ENCODE data around the gene ARRB1.

DNA sequence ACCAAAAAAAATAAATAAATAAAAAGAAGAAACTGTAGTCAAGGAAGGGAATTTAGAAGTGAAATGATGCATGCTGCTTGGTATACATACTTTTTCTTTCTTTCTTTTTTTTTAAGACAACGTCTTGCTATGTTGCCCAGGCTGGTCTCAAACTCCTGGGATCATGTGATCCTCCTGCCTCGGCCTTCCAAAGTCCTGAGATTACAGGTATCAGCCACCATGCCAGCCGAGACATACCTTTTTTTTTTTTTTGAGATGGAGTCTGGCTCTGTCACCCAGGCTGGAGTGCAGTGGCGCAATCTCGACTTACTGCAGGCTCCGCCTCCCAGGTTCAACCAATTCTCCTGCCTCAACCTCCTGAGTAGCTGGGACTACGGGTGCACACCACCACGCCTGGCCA lies 21.7 kb upstream of the ARRB1 start:
- TF ChIP-seq POLR2A (IDR thresholded peaks at IDR 0.05; ENCODE audit: low read depth, low read length) (no peak), POLR2AphosphoS5 (IDR thresholded peaks at IDR 0.05; ENCODE audit: low read depth, low read length) (no peak)

Data from GM12892 (cell line).